Right lobe of liver (tissue), 6 donors: Measurements from ENCODE around the gene MED26. TPM values are rescaled to one million over a fixed set of nuclear protein-coding genes. Genes with fewer than 3 reads are reported as not detected.

Experiments
- ATAC-seq, 4 donors: fragments of 200-7000 bp; cut with Tn5 transposase; one replicate each; pipeline ENCODE4 v1.9.1; 2020; ENCODE audit warnings: mild to moderate bottlenecking in 4 of 4, moderate library complexity in 4 of 4
- DNase-seq, 3 donors: peaks; one replicate each; pipeline ENCODE4 v3.0.0-alpha.2; 2020
- H3K27ac ChIP-seq, 3 donors: fragments of 200-600 bp; one replicate each; pipeline ENCODE4 v1.8.0; 2022
- H3K27me3 ChIP-seq, 2 donors: fragments of 200-600 bp; one replicate each; pipeline ENCODE4 v1.8.0; 2022
- H3K36me3 ChIP-seq, 4 donors: fragments of 200-600 bp; sonication (generic) in 1 of 4; one replicate each; pipeline versions ENCODE4 v1.5.1 to v1.8.0; 2017 to 2022; ENCODE audit warnings: control low read depth in 1 of 4
- H3K4me1 ChIP-seq, 4 donors: fragments of 200-600 bp; sonication (generic) in 1 of 4; one replicate each; pipeline versions ENCODE4 v1.5.1 to v1.8.0; 2017 to 2022; ENCODE audit warnings: control low read depth in 1 of 4
- H3K4me3 ChIP-seq, 3 donors: fragments of 200-600 bp; one replicate each; pipeline ENCODE4 v1.8.0; 2022
- H3K9me3 ChIP-seq, 4 donors: fragments of 200-600 bp; sonication (generic) in 1 of 4; one replicate each; pipeline versions ENCODE4 v1.5.1 to v1.8.0; 2017 to 2022; ENCODE audit warnings: control low read depth in 1 of 4
- POLR2A ChIP-seq: fragments of 450-650 bp; IDR thresholded peaks from one replicate; pipeline ENCODE4 v1.6.1; 2017; ENCODE audit warnings: antibody characterized with exemption, mild to moderate bottlenecking
- WGBS: methylation state at CpG from one replicate; pipeline ENCODE4 v1.1.6; 2018; ENCODE audit warnings: low coverage, low lambda C conversion rate; ENCODE audit not compliant: insufficient coverage; ENCODE audit errors: missing lambda C conversion rate; 5-methylcytosine and 5-hydroxymethylcytosine counted together
- intact Hi-C, 2 donors: fragments of 100-400 bp; cut with DNase I; formaldehyde crosslinking; loops; one replicate each; pipeline versions ENCODE4 v1.11.2 to v1.14.1; 2022
- total RNA-seq, 6 experiments: library from RNA; depleted of rRNA in 2 of 6; stranded (reverse); fragments of >200 nt in 2 of 6; fragmentation: NEBNext Ultra II Directional in 3 of 6; extraction: Animal tissue kit (Norgen Biotek cat#: 25700) in 3 of 6; gene quantifications; one replicate each; pipeline versions ENCODE4 v1.1.0 to v1.2.4, GENCODE V29; 2016 to 2023
- TF ChIP-seq, protein P1 (sequence below), 4 donors: fragments of 200-600 bp in 3 of 4; fragments of 450-650 bp in 1 of 4; IDR thresholded peaks; one replicate each; pipeline versions ENCODE4 v1.5.1 to v1.8.0; 2016 to 2022; ENCODE audit warnings: antibody characterized with exemption in 4 of 4, mild to moderate bottlenecking in 2 of 4
- donor health status: DM: no; HTN: yes; CAD: no.
- donor health status: DM: no; HTN: no; CAD: no.
- donor health status: DM: no; HTN: no; CAD: no.
- donor health status: DM: no; HTN: yes; CAD: no.
- donor health status: DM: no; HTN: yes; CAD: no.

MED26 gene
- total RNA-seq, 6 experiments from 2014 or later, result 3.4 to 5.4 (median 4.4) TPM

DNA sequence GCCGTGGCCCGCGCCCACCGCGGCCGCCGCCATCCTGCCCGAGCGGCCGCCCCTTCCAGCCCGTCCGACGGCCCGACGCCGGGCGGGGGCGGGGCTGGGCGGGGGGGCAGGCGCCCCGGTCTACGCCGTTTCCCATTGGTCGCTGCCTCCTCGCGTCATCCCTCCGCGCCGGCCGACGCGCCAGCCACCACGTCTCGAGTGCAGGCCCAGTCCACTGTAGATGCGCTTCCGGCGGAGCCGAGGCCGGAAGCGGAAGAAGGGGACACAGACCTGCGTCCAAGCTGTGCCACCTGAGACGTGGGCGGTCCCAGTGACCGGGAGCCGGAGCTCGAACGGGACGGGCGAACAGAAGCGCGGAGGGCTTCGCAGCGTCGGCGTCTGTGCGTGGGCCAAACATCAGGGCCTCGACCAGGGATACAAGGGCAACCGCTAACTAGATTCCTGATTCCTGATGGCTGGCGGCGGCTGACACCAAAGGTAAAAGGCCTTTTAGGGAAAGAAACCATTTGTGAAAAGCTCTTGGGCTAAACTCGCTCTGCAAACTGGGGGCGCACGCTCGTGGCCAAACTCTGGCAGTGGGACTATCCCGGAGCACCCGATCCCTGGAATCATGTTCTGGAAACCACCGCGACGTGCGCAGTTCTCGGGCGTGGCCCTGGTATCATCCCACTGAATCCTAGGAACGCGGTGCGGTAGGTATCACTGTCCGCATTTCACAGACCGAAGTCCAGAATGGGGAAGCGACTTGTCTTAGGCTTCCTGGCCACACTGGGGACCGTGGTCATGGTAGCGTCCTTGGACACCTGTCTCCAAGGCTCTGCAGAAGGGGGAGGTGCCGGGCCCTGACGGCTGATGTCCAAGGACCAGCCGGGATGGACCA lies 55.4 kb downstream of the MED26 start, which contains the start of gene SLC35E1:
TSS of gene SLC35E1 (minus strand) at position 84 of the 880 bp plus-strand sequence. CDS start at position 33, 51 bp downstream.
- peak within 1 kb of the TSS; percentile 84 to 94 (median 92) for H3K4me3 ChIP-seq
- no peaks in the 10 kb centered on the region for H3K9me3 ChIP-seq
- H3K27ac ChIP-seq, result peak within 1 kb of the TSS; percentile 63 to 86 (median 69)
- no peaks in the 10 kb centered on the region for H3K27me3 ChIP-seq
- DNase-seq (peak; percentile 96 to 98 (median 98)), ATAC-seq (peak; percentile 92 to 96 (median 94))
- WGBS, result under 1% methylated on average over 46 of the region's 83 CpGs
- H3K4me1 ChIP-seq, result peaks cover 0 to 38% (median 17%) of the 10 kb centered on the region in 4 donors
- intact Hi-C loops, result loop anchor here in 1 of 2 donors (5.0 kb wide), 1 partner anchor 55 kb away; the partner anchor contains the start of gene MED26
- H3K36me3 ChIP-seq, result peaks cover 0 to 10% (median 4%) of the 10 kb centered on the region in 4 donors
- peak; percentile 88 for TF ChIP-seq POLR2A
- TF ChIP-seq, protein P1, sequence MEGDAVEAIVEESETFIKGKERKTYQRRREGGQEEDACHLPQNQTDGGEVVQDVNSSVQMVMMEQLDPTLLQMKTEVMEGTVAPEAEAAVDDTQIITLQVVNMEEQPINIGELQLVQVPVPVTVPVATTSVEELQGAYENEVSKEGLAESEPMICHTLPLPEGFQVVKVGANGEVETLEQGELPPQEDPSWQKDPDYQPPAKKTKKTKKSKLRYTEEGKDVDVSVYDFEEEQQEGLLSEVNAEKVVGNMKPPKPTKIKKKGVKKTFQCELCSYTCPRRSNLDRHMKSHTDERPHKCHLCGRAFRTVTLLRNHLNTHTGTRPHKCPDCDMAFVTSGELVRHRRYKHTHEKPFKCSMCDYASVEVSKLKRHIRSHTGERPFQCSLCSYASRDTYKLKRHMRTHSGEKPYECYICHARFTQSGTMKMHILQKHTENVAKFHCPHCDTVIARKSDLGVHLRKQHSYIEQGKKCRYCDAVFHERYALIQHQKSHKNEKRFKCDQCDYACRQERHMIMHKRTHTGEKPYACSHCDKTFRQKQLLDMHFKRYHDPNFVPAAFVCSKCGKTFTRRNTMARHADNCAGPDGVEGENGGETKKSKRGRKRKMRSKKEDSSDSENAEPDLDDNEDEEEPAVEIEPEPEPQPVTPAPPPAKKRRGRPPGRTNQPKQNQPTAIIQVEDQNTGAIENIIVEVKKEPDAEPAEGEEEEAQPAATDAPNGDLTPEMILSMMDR (IDR thresholded peaks at IDR 0.05), result no peak

DNA sequence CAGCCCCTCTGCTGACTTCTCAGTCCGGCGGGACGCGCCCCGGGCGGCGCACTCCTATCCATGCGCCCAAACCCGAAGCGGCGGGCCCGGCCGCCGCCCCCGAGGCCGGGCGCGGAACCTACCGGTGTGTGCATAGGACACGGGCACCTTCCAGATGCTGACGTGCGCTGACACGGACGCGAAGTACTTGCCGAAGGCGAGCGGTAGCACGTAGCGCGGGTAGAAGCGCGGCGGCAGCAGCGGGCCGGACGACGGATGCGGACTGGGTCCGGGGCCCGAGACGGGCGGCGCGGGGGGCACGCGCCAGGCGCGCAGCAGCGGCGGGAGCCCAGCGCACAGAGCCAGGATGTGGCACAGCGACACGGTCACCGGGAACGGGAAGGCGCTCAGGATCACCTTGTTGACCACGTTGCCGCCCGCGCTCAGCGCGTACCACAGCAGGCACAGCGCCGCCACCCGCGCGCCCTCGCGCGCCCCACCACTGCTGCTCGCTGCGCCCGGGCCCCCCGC lies 56.1 kb downstream of the MED26 start:
- no peaks in the 10 kb centered on the region for H3K27me3 ChIP-seq
- TF ChIP-seq, protein P1 (IDR thresholded peaks at IDR 0.05), result no peak
- TF ChIP-seq POLR2A, result no peak
- WGBS, result no CpG with 5 or more reads among the region's 75 CpGs
- H3K27ac ChIP-seq, result peak overlapping the region in 2 of 3 donors; percentile 69 to 74
- peaks cover 0 to 11% (median 5%) of the 10 kb centered on the region in 4 donors for H3K36me3 ChIP-seq
- H3K4me1 ChIP-seq, result peaks cover 0 to 37% (median 17%) of the 10 kb centered on the region in 4 donors
- peak in 2 of 3 donors; percentile 55 to 67 for DNase-seq
- intact Hi-C loops, result loop anchor here in 1 of 2 donors (5.0 kb wide), 1 partner anchor 55 kb away; the partner anchor contains the start of gene MED26
- peak overlapping the region; percentile 84 to 94 (median 92) for H3K4me3 ChIP-seq
- no peaks in the 10 kb centered on the region for H3K9me3 ChIP-seq
- no peak for ATAC-seq

DNA sequence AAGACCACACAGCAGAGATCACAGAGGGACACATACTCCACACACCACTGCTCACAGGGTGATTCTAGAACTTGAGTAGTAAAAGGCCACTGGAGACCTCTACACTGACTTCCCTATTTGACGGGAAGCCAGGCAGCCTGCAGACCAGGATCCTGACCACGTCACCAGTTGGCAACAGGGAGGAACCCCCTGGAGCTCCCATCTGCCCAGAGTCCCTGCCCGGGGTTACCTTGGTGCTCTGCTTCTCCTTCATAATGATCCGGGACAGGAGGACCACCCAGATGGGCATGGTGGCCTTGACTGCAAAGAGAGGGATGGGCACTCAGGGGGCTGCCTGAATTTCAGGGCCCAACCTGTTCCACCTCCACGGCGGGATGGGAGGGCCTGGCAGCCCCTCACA lies 56.7 kb downstream of the MED26 start:
- peaks cover 0 to 16% (median 6%) of the 10 kb centered on the region in 4 donors for H3K36me3 ChIP-seq
- DNase-seq (no peak), ATAC-seq (no peak)
- H3K4me3 ChIP-seq, result peak overlapping the region; percentile 84 to 94 (median 92)
- no peaks in the 10 kb centered on the region for H3K27me3 ChIP-seq
- TF ChIP-seq, protein P1 (IDR thresholded peaks at IDR 0.05), result no peak
- TF ChIP-seq POLR2A, result no peak
- intact Hi-C loops, result loop anchor here in 1 of 2 donors (5.0 kb wide), 1 partner anchor 56 kb away; the partner anchor contains the start of gene MED26
- peaks cover 0 to 33% (median 15%) of the 10 kb centered on the region in 4 donors for H3K4me1 ChIP-seq
- peak overlapping the region in 2 of 3 donors; percentile 69 to 74 for H3K27ac ChIP-seq
- WGBS, result 10% methylated on average over 2 of the region's 6 CpGs
- no peaks in the 10 kb centered on the region for H3K9me3 ChIP-seq

DNA sequence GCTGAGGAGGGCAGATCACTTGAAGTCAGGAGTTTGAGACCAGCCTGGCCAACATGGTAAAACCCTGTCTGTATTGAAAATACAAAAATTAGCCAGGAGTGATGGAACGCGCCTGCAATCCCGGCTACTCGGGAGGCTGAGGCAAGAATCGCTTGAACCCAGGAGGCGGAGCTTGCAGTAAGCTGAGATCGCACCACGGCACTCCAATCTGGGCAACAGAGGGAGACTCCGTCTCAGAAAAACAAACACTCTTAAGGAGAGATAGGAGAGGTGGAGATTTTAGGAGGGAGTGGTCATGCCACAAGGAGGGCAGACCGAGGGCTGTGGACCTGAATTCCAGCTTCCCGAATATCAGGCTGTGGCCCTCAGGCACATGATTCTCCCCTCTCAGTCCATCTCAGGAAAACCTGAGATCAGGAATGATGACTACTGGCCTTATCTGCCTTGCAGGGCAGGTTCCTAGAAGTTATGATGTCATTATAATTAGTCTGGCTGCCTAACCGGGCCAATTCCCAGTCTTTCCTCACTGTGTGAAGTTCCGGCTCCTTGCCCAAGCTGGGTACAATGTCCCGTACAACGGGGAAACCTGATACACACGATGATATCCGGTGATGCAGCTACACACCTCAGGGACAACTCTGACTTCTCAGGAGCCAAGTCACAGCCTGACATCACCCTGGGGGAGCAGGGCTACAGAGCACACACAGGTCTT lies 58.2 kb downstream of the MED26 start:
- Histone ChIP-seq H3K4me3 (no peak overlapping the region), H3K4me1 (peaks cover 0 to 19% (median 9%) of the 10 kb centered on the region in 4 donors), H3K27ac (no peak overlapping the region), H3K9me3 (no peaks in the 10 kb centered on the region), H3K36me3 (peaks cover 0 to 27% (median 17%) of the 10 kb centered on the region in 4 donors), H3K27me3 (no peaks in the 10 kb centered on the region)
- 95% methylated on average over 4 of the region's 17 CpGs for WGBS
- no peak for ATAC-seq
- TF ChIP-seq, protein P1 (IDR thresholded peaks at IDR 0.05), result no peak
- no peak for TF ChIP-seq POLR2A
- DNase-seq, result no peak
- intact Hi-C loops, result loop anchor here in 1 of 2 donors (5.0 kb wide), 1 partner anchor 58 kb away; the partner anchor contains the start of gene MED26
